Right lobe of liver (tissue), 4 donors: Measurements from ENCODE around the gene WDR19.

Experiments used
- CTCF ChIP-seq, 4 donors: fragments of 200-600 bp in 3 of 4; fragments of 450-650 bp in 1 of 4; IDR thresholded peaks; one replicate each; pipeline versions ENCODE4 v1.5.1 to v1.8.0; 2016 to 2022; ENCODE audit warnings: antibody characterized with exemption in 4 of 4, mild to moderate bottlenecking in 2 of 4
- POLR2A ChIP-seq: fragments of 450-650 bp; IDR thresholded peaks from one replicate; pipeline ENCODE4 v1.6.1; 2017; ENCODE audit warnings: antibody characterized with exemption, mild to moderate bottlenecking
- donor health status: DM: no; HTN: no; CAD: no.
- donor health status: DM: no; HTN: no; CAD: no.
- donor health status: DM: no; HTN: yes; CAD: no.

GRCh38 chr4:39166177-39166576 is 16.2 kb upstream of the WDR19 start:
- TF ChIP-seq CTCF (IDR thresholded peaks at IDR 0.05) (no peak), POLR2A (no peak)
